ENCODE measurements around the gene PROSER3. TPM values are rescaled to one million over a fixed set of nuclear protein-coding genes. Genes with fewer than 3 reads are reported as not detected.

Gene PROSER3
- total and polyA plus RNA-seq, 2 of the 13 experiments (the other 11 are each of a cell fraction or from before 2014, with no cell fraction given): 5.1 to 5.7 TPM

- no peak for TF ChIP-seq ZNF790 (CRISPR knock-in tag; IDR thresholded peaks at IDR 0.05; ENCODE audit: borderline replicate concordance)
- peak; percentile 89 for TF ChIP-seq ZNF296 (CRISPR knock-in tag; conservative IDR thresholded peaks at IDR 0.05)
- no peak for TF ChIP-seq ZNF367 (CRISPR knock-in tag; IDR thresholded peaks at IDR 0.05; ENCODE audit: borderline replicate concordance)
- 0 out of 2 replicates have a peak, but pooled peaks have one; percentile 40 for TF ChIP-seq ZNF616 (CRISPR knock-in tag; IDR thresholded peaks at IDR 0.05; ENCODE audit: low read depth)
- peak; percentile 84; the same call in 1 of the 2 replicates for TF ChIP-seq KDM5A (IDR thresholded peaks at IDR 0.05; ENCODE audit: borderline replicate concordance, low read length)
- TF ChIP-seq HOXA3 (CRISPR knock-in tag; IDR thresholded peaks at IDR 0.05): peak; percentile 67; the same call in 1 of the 2 replicates
- TF ChIP-seq NR3C1 (CRISPR knock-in tag; IDR thresholded peaks at IDR 0.05): no peak
- TF ChIP-seq MYPOP (CRISPR knock-in tag; IDR thresholded peaks at IDR 0.05): no peak
- no peak for TF ChIP-seq ZBTB39 (CRISPR knock-in tag; IDR thresholded peaks at IDR 0.05)
- no peak for TF ChIP-seq ZBTB44 (CRISPR knock-in tag; IDR thresholded peaks at IDR 0.05)
- no peak for TF ChIP-seq ATF5 (CRISPR knock-in tag; IDR thresholded peaks at IDR 0.05; ENCODE audit: low read depth)
- no peak for TF ChIP-seq ZNF572 (CRISPR knock-in tag; IDR thresholded peaks at IDR 0.05)
- no peak for TF ChIP-seq LCORL (IDR thresholded peaks at IDR 0.05)
- no peak; the same call in 1 of the 2 replicates for TF ChIP-seq LCORL (CRISPR knock-in tag; IDR thresholded peaks at IDR 0.05)
- peak; percentile 75; the same call in 1 of the 2 replicates for TF ChIP-seq SALL2 (CRISPR knock-in tag; IDR thresholded peaks at IDR 0.05)
- TF ChIP-seq RERE (CRISPR knock-in tag; IDR thresholded peaks at IDR 0.05; ENCODE audit: low read depth): no peak
- TF ChIP-seq SMYD3 (CRISPR knock-in tag; IDR thresholded peaks at IDR 0.05): 0 out of 2 replicates have a peak, but pooled peaks have one; percentile 71
- TF ChIP-seq MTF1 (CRISPR knock-in tag; IDR thresholded peaks at IDR 0.05): no peak
These were observed 9.6 kb upstream of the PROSER3 start, which contains the start of gene LIN37 (continued) for GRCh38 chr19:35748106-35749020.

Measured in HepG2 (cell line).